ENCODE data around the gene PROK2. TPM values are rescaled to one million over a fixed set of nuclear protein-coding genes. Genes with fewer than 3 reads are reported as not detected.

PROK2 gene
- total RNA-seq, 1 experiment from 2014 or later = not detected

DNA sequence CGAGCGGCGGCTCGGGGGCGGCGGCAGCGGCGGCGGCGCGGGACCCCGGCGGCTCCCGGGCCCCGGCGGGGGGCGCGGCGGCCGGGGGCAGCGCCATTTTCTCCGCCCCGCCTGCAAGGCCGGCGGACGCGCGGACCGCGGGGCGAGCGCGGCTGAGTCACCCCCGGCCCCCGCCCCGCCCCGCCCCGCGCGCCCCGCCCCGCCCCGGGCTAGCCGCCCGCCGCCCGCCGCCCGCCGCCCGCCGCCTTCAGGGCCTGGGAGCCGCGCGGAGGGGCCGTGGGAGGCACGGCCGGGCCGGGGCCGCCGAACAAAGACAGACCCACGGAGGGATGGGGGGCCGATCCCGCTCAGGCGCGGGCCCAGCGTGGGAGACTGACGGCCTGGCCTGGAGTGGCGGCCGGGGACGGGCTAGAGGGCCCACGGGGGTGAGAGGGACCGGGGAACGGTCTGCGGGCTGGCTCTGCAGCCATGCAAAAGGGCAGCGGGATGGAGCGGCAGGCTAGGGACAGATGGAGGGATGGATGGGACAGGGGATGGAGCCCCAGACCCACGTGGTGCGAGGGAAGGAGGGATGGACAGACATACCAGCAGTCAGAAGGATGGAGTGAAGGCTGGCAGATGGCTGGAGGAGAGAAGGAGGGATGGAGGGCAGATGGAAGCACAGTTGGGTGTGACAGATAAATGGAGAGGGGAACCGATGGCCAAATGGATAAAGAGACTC is 59.5 kb downstream of the PROK2 start, which contains the start of gene EIF4E3:
Gene EIF4E3, minus strand, starts transcription at position 132 of the 721 bp plus-strand sequence. Its CDS starts 35 bp downstream, at position 97.
- BruUV-seq (replicated peaks) = no TSS peak
- Histone ChIP-seq H3K9me3 (ENCODE audit: low read length) (no peaks in the 10 kb centered on the region), H3K9ac (ENCODE audit: low read length) (peak within 1 kb of the TSS; percentile 39; the same call in 1 of the 2 replicates), H3K36me3 (ENCODE audit: low read depth, low read length) (no peaks in the 10 kb centered on the region), H3K4me1 (ENCODE audit: insufficient read depth, low read length) (peaks cover 9% of the 10 kb centered on the region), H3K4me3 (ENCODE audit: low read length) (peak within 1 kb of the TSS; percentile 82), H3K27ac (ENCODE audit: low read length) (no peak within 1 kb of the TSS), H3K27me3 (ENCODE audit: low read length) (no peaks in the 10 kb centered on the region; the same call in 1 of the 2 replicates), H3K79me2 (ENCODE audit: low read length) (no peaks in the 10 kb centered on the region), H3F3A (ENCODE audit: low read length, unreplicated experiment) (no peaks in the 10 kb centered on the region), H2AFZ (ENCODE audit: low read length) (peak within 1 kb of the TSS; percentile 98), H4K20me1 (ENCODE audit: low read length) (no peaks in the 10 kb centered on the region), H3K4me2 (ENCODE audit: low read length) (peak within 1 kb of the TSS; percentile 96), H3K9me2 (replicated peaks; ENCODE audit: low read length) (no peaks in the 10 kb centered on the region)
- CTCF ChIA-PET = interaction anchor here (1.1 kb wide), 1 partner anchor 15 kb away, joined by 6 read pairs; no protein-coding TSS in a partner anchor
- DNase-seq (peak; percentile 35), ATAC-seq (peak; percentile 61)
- intact Hi-C loops (cut with micrococcal nuclease) = loop anchor here (5.0 kb wide), 2 partner anchors 132 to 1097 kb away; no protein-coding TSS in a partner anchor
- POLR2A ChIA-PET (ENCODE audit: unreplicated experiment) = no interaction called here
- TF ChIP-seq EZH2 (IDR thresholded peaks at IDR 0.05; ENCODE audit: low read length, unreplicated experiment) (no peak), EZH2phosphoT487 (IDR thresholded peaks at IDR 0.05; ENCODE audit: borderline replicate concordance, low read length) (no peak)
- TF ChIP-seq, protein P1, sequence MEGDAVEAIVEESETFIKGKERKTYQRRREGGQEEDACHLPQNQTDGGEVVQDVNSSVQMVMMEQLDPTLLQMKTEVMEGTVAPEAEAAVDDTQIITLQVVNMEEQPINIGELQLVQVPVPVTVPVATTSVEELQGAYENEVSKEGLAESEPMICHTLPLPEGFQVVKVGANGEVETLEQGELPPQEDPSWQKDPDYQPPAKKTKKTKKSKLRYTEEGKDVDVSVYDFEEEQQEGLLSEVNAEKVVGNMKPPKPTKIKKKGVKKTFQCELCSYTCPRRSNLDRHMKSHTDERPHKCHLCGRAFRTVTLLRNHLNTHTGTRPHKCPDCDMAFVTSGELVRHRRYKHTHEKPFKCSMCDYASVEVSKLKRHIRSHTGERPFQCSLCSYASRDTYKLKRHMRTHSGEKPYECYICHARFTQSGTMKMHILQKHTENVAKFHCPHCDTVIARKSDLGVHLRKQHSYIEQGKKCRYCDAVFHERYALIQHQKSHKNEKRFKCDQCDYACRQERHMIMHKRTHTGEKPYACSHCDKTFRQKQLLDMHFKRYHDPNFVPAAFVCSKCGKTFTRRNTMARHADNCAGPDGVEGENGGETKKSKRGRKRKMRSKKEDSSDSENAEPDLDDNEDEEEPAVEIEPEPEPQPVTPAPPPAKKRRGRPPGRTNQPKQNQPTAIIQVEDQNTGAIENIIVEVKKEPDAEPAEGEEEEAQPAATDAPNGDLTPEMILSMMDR (conservative IDR thresholded peaks at IDR 0.05; ENCODE audit: low read depth, low read length) = no peak

GRCh38 chr3:71724584-71725270 is 60.2 kb downstream of the PROK2 start:
- BruUV-seq (replicated peaks) = no TSS peak
- DNase-seq (peak; percentile 23), ATAC-seq (peak; percentile 68)
- Histone ChIP-seq H3K4me3 (ENCODE audit: low read length) (peak overlapping the region; percentile 82), H2AFZ (ENCODE audit: low read length) (peak overlapping the region; percentile 98), H3K4me2 (ENCODE audit: low read length) (peak overlapping the region; percentile 96), H3K9me3 (ENCODE audit: low read length) (no peaks in the 10 kb centered on the region), H4K20me1 (ENCODE audit: low read length) (no peaks in the 10 kb centered on the region), H3K9me2 (replicated peaks; ENCODE audit: low read length) (no peaks in the 10 kb centered on the region), H3F3A (ENCODE audit: low read length, unreplicated experiment) (no peaks in the 10 kb centered on the region), H3K9ac (ENCODE audit: low read length) (peak overlapping the region; percentile 39; the same call in 1 of the 2 replicates), H3K79me2 (ENCODE audit: low read length) (no peaks in the 10 kb centered on the region), H3K36me3 (ENCODE audit: low read depth, low read length) (no peaks in the 10 kb centered on the region), H3K4me1 (ENCODE audit: insufficient read depth, low read length) (peaks cover 9% of the 10 kb centered on the region), H3K27ac (ENCODE audit: low read length) (no peak overlapping the region), H3K27me3 (ENCODE audit: low read length) (no peaks in the 10 kb centered on the region; the same call in 1 of the 2 replicates)
- intact Hi-C loops (cut with micrococcal nuclease) = loop anchor here (5.0 kb wide), 2 partner anchors 133 to 1098 kb away; no protein-coding TSS in a partner anchor
- POLR2A ChIA-PET (ENCODE audit: unreplicated experiment) = interaction anchor here (0.6 kb wide), 1 partner anchor 20 kb away, joined by 4 read pairs; no protein-coding TSS in a partner anchor
- CTCF ChIA-PET = interaction anchor here (1.1 kb wide), 1 partner anchor 14 kb away, joined by 6 read pairs; no protein-coding TSS in a partner anchor
- TF ChIP-seq EZH2 (IDR thresholded peaks at IDR 0.05; ENCODE audit: low read length, unreplicated experiment) (no peak), EZH2phosphoT487 (IDR thresholded peaks at IDR 0.05; ENCODE audit: borderline replicate concordance, low read length) (no peak)
- TF ChIP-seq, protein P1 (conservative IDR thresholded peaks at IDR 0.05; ENCODE audit: low read depth, low read length) = no peak

All from PC-3 (cell line).